GM12878 (cell line): ENCODE data around the gene CACNA2D3. TPM values are rescaled to one million over a fixed set of nuclear protein-coding genes. Genes with fewer than 3 reads are reported as not detected.

Experiments used
- ATAC-seq: fragments of 200-7000 bp; cut with Tn5 transposase; 3 replicates; pipeline ENCODE4 v1.9.1; 2020; ENCODE audit warnings: mild to moderate bottlenecking, moderate library complexity
- BruUV-seq: library from RNA; stranded (reverse); fragments of 400-500 nt; replicated peaks from 2 replicates; lab custom pipeline; 2021; lab: Mats Ljungman, UMichigan
- CTCF ChIA-PET: fragments of 300-600 bp; sonication (Branson Sonifier 250); formaldehyde crosslinking; extraction: SDS; loops from one replicate; lab custom pipeline; 2021; ENCODE audit warnings: inconsistent platforms; lab: Yijun Ruan, JAX
- POLR2A ChIA-PET: fragments of 350-600 bp; formaldehyde crosslinking; extraction: SDS; loops from one replicate; lab custom pipeline; 2021; ENCODE audit warnings: inconsistent platforms; lab: Charles Lee
- RAD21 ChIA-PET: fragments of 300-600 bp; sonication (Branson Sonifier 250); formaldehyde crosslinking; loops from one replicate; lab custom pipeline; 2023; ENCODE audit warnings: antibody characterized with exemption; ENCODE audit not compliant: unreplicated experiment; lab: Charles Lee
- SMC1A ChIA-PET: fragments of 300-600 bp; sonication (Branson Sonifier 250); formaldehyde crosslinking; loops from one replicate; lab custom pipeline; 2023; ENCODE audit not compliant: unreplicated experiment, uncharacterized antibody; lab: Charles Lee
- DNase-seq: peaks from one replicate; pipeline ENCODE4 v3.0.0-alpha.2; 2011; ENCODE audit warnings: low read depth, low spot score
- FAIRE-seq: peaks from 3 replicates; lab custom pipeline; 2011; peaks lifted over from hg19 to GRCh38; lab: Jason Lieb, UNC
- H2AFZ ChIP-seq: 2 replicates; pipeline ENCODE4 v1.6.0; 2011; ENCODE audit warnings: low read depth, low read length, control low read depth; ENCODE audit not compliant: control insufficient read depth
- H3K27ac ChIP-seq: 2 replicates; pipeline ENCODE4 v1.5.1; 2011; ENCODE audit warnings: control low read depth; ENCODE audit not compliant: control insufficient read depth, insufficient read depth
- H3K27me3 ChIP-seq, 2 experiments: replicated peaks in 1 of 2; 2 replicates each; pipeline versions ENCODE4 v1.6.0 to v1.6.1; 2011; ENCODE audit warnings: low read length in 1 of 2; ENCODE audit not compliant: control insufficient read depth in 2 of 2, insufficient read depth in 2 of 2
- H3K36me3 ChIP-seq, 2 experiments: 2 replicates each; pipeline ENCODE4 v1.5.1; 2011; ENCODE audit warnings: low read length in 1 of 2; ENCODE audit not compliant: control insufficient read depth in 2 of 2, insufficient read depth in 2 of 2
- H3K4me1 ChIP-seq: 2 replicates; pipeline ENCODE4 v1.6.1; 2011; ENCODE audit warnings: mild to moderate bottlenecking, low read length, moderate library complexity, mixed read lengths; ENCODE audit not compliant: control insufficient read depth, insufficient read depth
- H3K4me2 ChIP-seq: 2 replicates; pipeline ENCODE4 v1.6.0; 2011; ENCODE audit warnings: control low read depth; ENCODE audit not compliant: control insufficient read depth, insufficient read depth
- H3K4me3 ChIP-seq: fragments of 200-600 bp; sonication (generic); 2 replicates; pipeline ENCODE4 v1.5.1; 2016
- H3K79me2 ChIP-seq: 2 replicates; pipeline ENCODE4 v1.6.0; 2011; ENCODE audit warnings: low read length; ENCODE audit not compliant: control insufficient read depth, insufficient read depth
- H3K9ac ChIP-seq: 2 replicates; pipeline ENCODE4 v1.8.0; 2011; ENCODE audit warnings: low read length, control low read depth, mixed read lengths; ENCODE audit not compliant: control insufficient read depth, insufficient read depth
- H3K9me3 ChIP-seq: replicated peaks from 3 replicates; pipeline ENCODE4 v1.5.1; 2011; ENCODE audit warnings: mild to moderate bottlenecking, low read length; ENCODE audit not compliant: control insufficient read depth, insufficient read depth
- H4K20me1 ChIP-seq: 2 replicates; pipeline ENCODE4 v1.6.0; 2011; ENCODE audit not compliant: control insufficient read depth, insufficient read depth
- BCL11A ChIP-seq: IDR thresholded peaks from 2 replicates; pipeline ENCODE4 v1.6.1; 2011; ENCODE audit warnings: low read depth, low read length
- BHLHE40 ChIP-seq, 2 experiments: fragments of 450-650 bp in 1 of 2; IDR thresholded peaks; 2 replicates each; pipeline ENCODE4 v1.6.1; 2011 to 2017; ENCODE audit warnings: low read depth in 2 of 2, borderline replicate concordance in 1 of 2, improper control_type of control experiment in 1 of 2, low read length in 1 of 2, mild to moderate bottlenecking in 1 of 2
- BRCA1 ChIP-seq: IDR thresholded peaks from 2 replicates; pipeline ENCODE4 v1.6.1; 2011; ENCODE audit warnings: low read depth, low read length, improper control_type of control experiment
- ESRRA ChIP-seq: IDR thresholded peaks from 2 replicates; pipeline ENCODE4 v1.6.1; 2012; ENCODE audit warnings: mild to moderate bottlenecking, low read length, improper control_type of control experiment
- ETV6 ChIP-seq, 2 experiments: fragments of 450-650 bp in 1 of 2; IDR thresholded peaks in 1 of 2; conservative IDR thresholded peaks in 1 of 2; 2 replicates each; pipeline ENCODE4 v1.6.1; 2014; ENCODE audit warnings: antibody characterized with exemption in 1 of 2, borderline replicate concordance in 1 of 2, low read depth in 1 of 2, mild to moderate bottlenecking in 1 of 2, moderate library complexity in 1 of 2
- GABPA ChIP-seq: IDR thresholded peaks from 2 replicates; pipeline ENCODE4 v1.6.1; 2014; ENCODE audit warnings: antibody characterized with exemption, low read depth, mild to moderate bottlenecking, inconsistent platforms
- HDGF ChIP-seq: fragments of 450-650 bp; IDR thresholded peaks from 2 replicates; pipeline ENCODE4 v1.6.1; 2016; ENCODE audit warnings: antibody characterized with exemption
- JUND ChIP-seq: IDR thresholded peaks from 2 replicates; pipeline ENCODE4 v1.6.1; 2012; ENCODE audit warnings: low read depth, mild to moderate bottlenecking, low read length, improper control_type of control experiment, moderate library complexity
- KDM1A ChIP-seq: fragments of 200-600 bp; sonication (generic); IDR thresholded peaks from 2 replicates; pipeline ENCODE4 v1.6.1; 2016; ENCODE audit warnings: borderline replicate concordance
- NR2F1 ChIP-seq: fragments of 450-650 bp; conservative IDR thresholded peaks from 2 replicates; pipeline ENCODE4 v1.6.1; 2017; ENCODE audit warnings: mild to moderate bottlenecking
- POLR2A ChIP-seq: IDR thresholded peaks from 2 replicates; pipeline ENCODE4 v1.6.1; 2011; ENCODE audit warnings: low read depth, mild to moderate bottlenecking, low read length
- REST ChIP-seq: IDR thresholded peaks from 2 replicates; pipeline ENCODE4 v1.6.1; 2012; ENCODE audit warnings: mild to moderate bottlenecking, low read depth, low read length
- TBL1XR1 ChIP-seq: IDR thresholded peaks from 2 replicates; pipeline ENCODE4 v1.6.1; 2012; ENCODE audit warnings: low read depth, low read length, improper control_type of control experiment
- TCF12 ChIP-seq: IDR thresholded peaks from 2 replicates; pipeline ENCODE4 v1.6.1; 2011; ENCODE audit warnings: low read depth, mild to moderate bottlenecking, low read length
- ZNF24 ChIP-seq: fragments of 450-650 bp; IDR thresholded peaks from 2 replicates; pipeline ENCODE4 v1.6.1; 2017; ENCODE audit warnings: antibody characterized with exemption, mild to moderate bottlenecking
- WGBS: methylation state at CpG from one replicate; pipeline ENCODE4 v1.1.6; 2016; ENCODE audit warnings: low lambda C conversion rate; ENCODE audit not compliant: insufficient replicate concordance, insufficient coverage; ENCODE audit errors: missing lambda C conversion rate; 5-methylcytosine and 5-hydroxymethylcytosine counted together
- in situ Hi-C: fragments of 300-500 bp; cut with MboI; formaldehyde crosslinking; loops from 9 replicates; pipeline ENCODE4 v1.14.3; 2018; ENCODE audit warnings: mixed read lengths
- intact Hi-C: fragments of 100-400 bp; cut with micrococcal nuclease; formaldehyde crosslinking; loops from one replicate; pipeline ENCODE4 v1.14.2; 2022; ENCODE audit not compliant: unreplicated experiment
- polyA plus RNA-seq, 11 experiments: library from polyadenylated mRNA; depleted of rRNA in 4 of 11; unstranded in 6 of 11; stranded (reverse) in 5 of 11; fragments of >200 nt; fragmentation: Nextera tagmentation in 4 of 11; fragmentation: Illumina TruSeq in 1 of 11; extraction: Ambion mirVana in 4 of 11; extraction: Trizol in 1 of 11; gene quantifications; 1 replicate in 1 of 11; 2 replicates in 10 of 11; pipeline versions ENCODE4 v1.2.1 to v1.2.3, GENCODE V29; 2011 to 2016; ENCODE audit warnings: inconsistent platforms in 2 of 11, missing spikeins in 2 of 11, low read depth in 1 of 11
- total RNA-seq, 4 experiments: library from RNA; depleted of rRNA in 3 of 4; stranded (reverse); fragments of >200 nt in 3 of 4; fragmentation: Illumina TruSeq in 1 of 4; extraction: Trizol in 1 of 4; gene quantifications; 2 replicates each; pipeline versions ENCODE4 v1.2.1 to v1.2.3, GENCODE V29; 2013 to 2021
- TF ChIP-seq, protein P1 (sequence below): fragments of 450-650 bp; IDR thresholded peaks from 2 replicates; pipeline ENCODE4 v1.6.1; 2017; ENCODE audit warnings: mild to moderate bottlenecking, moderate library complexity

The CACNA2D3 gene
- total and polyA plus RNA-seq, 10 of the 15 experiments (the other 5 are each of a cell fraction or from before 2014, with no cell fraction given), result not detected

DNA sequence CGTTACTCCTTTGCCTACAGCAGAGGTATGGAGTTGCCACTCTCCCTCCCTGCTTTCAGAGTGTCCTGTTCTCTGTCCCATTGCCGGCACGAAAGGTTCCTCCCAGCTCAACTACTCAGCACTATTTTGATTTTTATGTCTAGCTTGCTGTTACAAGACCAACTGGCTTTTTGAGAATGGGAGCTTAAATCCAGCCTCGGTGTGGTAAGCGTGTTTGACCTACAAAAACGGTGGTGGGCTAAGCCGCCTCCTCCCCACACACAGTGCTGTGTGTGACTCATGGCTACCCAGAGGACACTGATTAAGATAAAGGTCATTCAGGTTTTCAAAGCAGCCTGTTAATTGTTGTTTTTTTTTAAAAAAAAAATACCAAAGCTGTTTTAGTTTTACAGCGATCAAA, 741.0 kb downstream of the CACNA2D3 start:
- Histone ChIP-seq H3K79me2 (no peaks in the 10 kb centered on the region), H3K9ac (no peak overlapping the region), H2AFZ (no peak overlapping the region), H3K9me3 (no peaks in the 10 kb centered on the region), H4K20me1 (no peaks in the 10 kb centered on the region), H3K27me3 (no peaks in the 10 kb centered on the region; a peak in 1 of 4 replicates), H3K4me3 (no peak overlapping the region), H3K4me1 (no peaks in the 10 kb centered on the region), H3K27ac (no peak overlapping the region), H3K4me2 (no peak overlapping the region), H3K36me3 (no peaks in the 10 kb centered on the region)
- DNase-seq, result no peak
- intact Hi-C loops, result no loop called here
- CTCF ChIA-PET, result no interaction called here
- BruUV-seq, result no TSS peak
- ATAC-seq, result no peak
- WGBS, result 28% methylated on average over 8 of the region's 8 CpGs
- SMC1A ChIA-PET, result no interaction called here
- FAIRE-seq, result no peak
- POLR2A ChIA-PET, result no interaction called here
- in situ Hi-C loops, result no loop called here
- RAD21 ChIA-PET, result no interaction called here
- TF ChIP-seq, protein P1, sequence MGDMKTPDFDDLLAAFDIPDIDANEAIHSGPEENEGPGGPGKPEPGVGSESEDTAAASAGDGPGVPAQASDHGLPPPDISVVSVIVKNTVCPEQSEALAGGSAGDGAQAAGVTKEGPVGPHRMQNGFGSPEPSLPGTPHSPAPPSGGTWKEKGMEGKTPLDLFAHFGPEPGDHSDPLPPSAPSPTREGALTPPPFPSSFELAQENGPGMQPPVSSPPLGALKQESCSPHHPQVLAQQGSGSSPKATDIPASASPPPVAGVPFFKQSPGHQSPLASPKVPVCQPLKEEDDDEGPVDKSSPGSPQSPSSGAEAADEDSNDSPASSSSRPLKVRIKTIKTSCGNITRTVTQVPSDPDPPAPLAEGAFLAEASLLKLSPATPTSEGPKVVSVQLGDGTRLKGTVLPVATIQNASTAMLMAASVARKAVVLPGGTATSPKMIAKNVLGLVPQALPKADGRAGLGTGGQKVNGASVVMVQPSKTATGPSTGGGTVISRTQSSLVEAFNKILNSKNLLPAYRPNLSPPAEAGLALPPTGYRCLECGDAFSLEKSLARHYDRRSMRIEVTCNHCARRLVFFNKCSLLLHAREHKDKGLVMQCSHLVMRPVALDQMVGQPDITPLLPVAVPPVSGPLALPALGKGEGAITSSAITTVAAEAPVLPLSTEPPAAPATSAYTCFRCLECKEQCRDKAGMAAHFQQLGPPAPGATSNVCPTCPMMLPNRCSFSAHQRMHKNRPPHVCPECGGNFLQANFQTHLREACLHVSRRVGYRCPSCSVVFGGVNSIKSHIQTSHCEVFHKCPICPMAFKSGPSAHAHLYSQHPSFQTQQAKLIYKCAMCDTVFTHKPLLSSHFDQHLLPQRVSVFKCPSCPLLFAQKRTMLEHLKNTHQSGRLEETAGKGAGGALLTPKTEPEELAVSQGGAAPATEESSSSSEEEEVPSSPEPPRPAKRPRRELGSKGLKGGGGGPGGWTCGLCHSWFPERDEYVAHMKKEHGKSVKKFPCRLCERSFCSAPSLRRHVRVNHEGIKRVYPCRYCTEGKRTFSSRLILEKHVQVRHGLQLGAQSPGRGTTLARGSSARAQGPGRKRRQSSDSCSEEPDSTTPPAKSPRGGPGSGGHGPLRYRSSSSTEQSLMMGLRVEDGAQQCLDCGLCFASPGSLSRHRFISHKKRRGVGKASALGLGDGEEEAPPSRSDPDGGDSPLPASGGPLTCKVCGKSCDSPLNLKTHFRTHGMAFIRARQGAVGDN, result no peak
- TF ChIP-seq KDM1A (no peak), TBL1XR1 (no peak), ZNF24 (no peak), ETV6 (conservative IDR thresholded peaks at IDR 0.05 in 1 of 2, IDR thresholded peaks at IDR 0.05 in 1 of 2; ENCODE audit: borderline replicate concordance in 1 of 2, low read depth in 1 of 2) (no peak), REST (no peak), GABPA (no peak), JUND (no peak), TCF12 (no peak), HDGF (no peak), BCL11A (no peak), BHLHE40 (IDR thresholded peaks at IDR 0.05; ENCODE audit: borderline replicate concordance in 1 of 2, low read depth in 2 of 2, low read length in 1 of 2) (no peak), NR2F1 (no peak), POLR2A (no peak), ESRRA (no peak), BRCA1 (no peak)
